HG03558 (cell line): ENCODE data around the gene RGS11.
"Not testable (repeated sequence)": the region's sequence is repeated elsewhere in the genome, so short reads cannot be mapped to it uniquely, and the experiment has no call there.

Experiments used
- ATAC-seq: cut with Tn5 transposase; IDR thresholded peaks from one replicate; pipeline ENCODE4 v1.9.1; 2021; ENCODE audit warnings: moderate number of reproducible peaks; ENCODE audit not compliant: unreplicated experiment; ENCODE audit errors: extremely low read depth

RGS11 gene

DNA sequence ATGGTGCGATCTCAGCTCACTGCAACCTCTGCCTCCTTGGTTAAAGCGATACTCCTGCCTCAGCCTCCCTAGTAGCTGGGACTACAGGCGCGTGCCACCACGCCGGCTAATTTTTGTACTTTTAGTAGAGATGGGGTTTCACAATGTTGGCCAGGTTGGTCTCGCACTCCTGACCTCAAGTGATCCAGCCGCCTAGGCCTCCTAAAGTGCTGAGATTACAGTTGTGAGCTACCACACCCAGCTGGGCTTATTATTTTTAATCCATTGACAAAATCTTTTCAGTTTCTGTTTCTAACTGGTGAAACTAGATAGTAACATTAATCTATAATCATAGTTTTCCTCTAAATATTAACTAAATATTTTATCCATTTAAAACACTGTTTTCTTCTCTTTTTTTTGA lies 35.2 kb downstream of the RGS11 start:
- ATAC-seq = no peak

GRCh38 chr16:239948-240277 lies 35.8 kb downstream of the RGS11 start:
- no peak for ATAC-seq

GRCh38 chr16:234468-235305 lies 41.1 kb downstream of the RGS11 start, which contains the start of gene FAM234A:
TSS of gene FAM234A (plus strand) at chr16:234821. CDS start at chr16:254414, 19,593 bp downstream.
- peak; percentile 74 for ATAC-seq

DNA sequence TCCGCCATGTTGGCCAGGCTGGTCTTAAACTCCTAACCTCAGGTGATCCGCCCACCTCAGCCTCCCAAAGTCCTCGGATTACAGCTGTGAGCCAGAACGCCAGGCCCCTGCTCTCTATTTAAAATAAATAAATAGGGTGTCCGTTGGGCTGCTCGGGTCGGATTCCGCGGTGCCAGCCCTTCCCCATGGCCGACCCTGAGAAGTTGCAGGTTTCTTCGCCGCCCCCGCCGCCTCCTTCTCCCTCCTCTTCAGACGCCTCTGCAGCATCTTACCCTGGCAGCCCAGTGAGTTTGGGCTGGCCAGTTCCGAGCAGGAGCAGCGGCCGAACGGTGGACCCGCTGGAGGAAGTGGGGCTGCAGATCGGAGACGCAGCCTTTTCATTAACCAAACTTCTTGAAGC lies 44.8 kb downstream of the RGS11 start:
- no peak for ATAC-seq

GRCh38 chr16:230351-230750 lies 45.4 kb downstream of the RGS11 start:
- ATAC-seq = not testable (repeated sequence)

DNA sequence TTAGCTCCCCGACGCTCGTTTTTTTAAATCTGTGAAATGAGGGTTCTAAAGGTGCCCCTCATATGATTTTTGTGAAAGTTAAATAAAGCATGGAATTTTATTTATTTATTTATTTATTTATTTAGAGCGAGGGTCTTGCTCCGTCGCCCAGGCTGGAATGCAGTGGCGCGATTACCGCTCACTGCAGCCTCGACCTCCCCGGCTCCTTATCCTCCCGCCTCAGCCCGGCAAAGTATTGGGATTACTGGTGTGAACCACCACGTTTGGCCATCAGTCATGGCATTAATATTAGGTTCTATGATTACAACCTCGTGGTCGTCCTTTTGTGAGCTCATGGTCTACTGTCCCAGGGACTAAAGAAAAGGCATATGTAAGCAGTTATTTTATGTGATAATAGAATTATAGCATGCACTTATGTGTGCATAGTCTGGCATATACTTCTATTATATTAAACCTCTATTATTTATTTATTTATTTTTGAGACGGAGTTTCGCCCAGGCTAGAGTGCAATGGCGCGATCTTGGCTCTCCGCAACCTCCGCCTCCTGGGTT lies 45.9 kb downstream of the RGS11 start:
- no peak for ATAC-seq

GRCh38 chr16:228852-229730 lies 46.7 kb downstream of the RGS11 start, which contains the start of gene LUC7L:
TSS of gene LUC7L (minus strand) at chr16:229449. CDS start at chr16:229339, 110 bp downstream.
- peak; percentile 53 for ATAC-seq

GRCh38 chr16:228151-228851 lies 47.4 kb downstream of the RGS11 start:
- no peak for ATAC-seq

- ATAC-seq = no peak
These were observed 55.7 kb downstream of the RGS11 start for GRCh38 chr16:220021-220420.
